Thyroid gland (tissue), 4 donors: ENCODE results near the gene BNIPL. TPM values are rescaled to one million over a fixed set of nuclear protein-coding genes. Genes with fewer than 3 reads are reported as not detected.

Experiments
- DNase-seq, 2 donors: peaks; one replicate each; pipeline ENCODE4 v3.0.0-alpha.2; 2019
- H3K27ac ChIP-seq, 3 donors: fragments of 200-600 bp; sonication (generic); 1 replicate in 2 of 3; 2 replicates in 1 of 3; pipeline ENCODE4 v1.5.1; 2016 to 2019; ENCODE audit warnings: mild to moderate bottlenecking in 1 of 3, moderate library complexity in 1 of 3
- H3K27me3 ChIP-seq: fragments of 200-600 bp; sonication (generic); one replicate; pipeline ENCODE4 v1.5.1; 2019
- H3K36me3 ChIP-seq, 2 donors: fragments of 200-600 bp; sonication (generic); one replicate each; pipeline ENCODE4 v1.5.1; 2016 to 2019
- H3K4me1 ChIP-seq, 2 donors: fragments of 200-600 bp; sonication (generic); one replicate each; pipeline ENCODE4 v1.5.1; 2017 to 2019
- H3K4me3 ChIP-seq, 3 donors: fragments of 200-600 bp; sonication (generic); replicated peaks in 1 of 3; 1 replicate in 2 of 3; 2 replicates in 1 of 3; pipeline ENCODE4 v1.5.1; 2016; ENCODE audit warnings: mild to moderate bottlenecking in 1 of 3
- H3K9me3 ChIP-seq: fragments of 200-600 bp; sonication (generic); one replicate; pipeline ENCODE4 v1.5.1; 2017
- POLR2A ChIP-seq, 2 donors: fragments of 450-650 bp; IDR thresholded peaks; one replicate each; pipeline ENCODE4 v1.6.1; 2017; ENCODE audit warnings: antibody characterized with exemption in 2 of 2, mild to moderate bottlenecking in 2 of 2, moderate library complexity in 1 of 2
- WGBS, 2 donors: methylation state at CpG; one replicate each; pipeline ENCODE4 v1.1.5; 2017; 5-methylcytosine and 5-hydroxymethylcytosine counted together
- intact Hi-C: fragments of 100-400 bp; cut with DNase I; formaldehyde crosslinking; loops from one replicate; pipeline ENCODE4 v1.15.1; 2023
- total RNA-seq, 4 donors: library from RNA; depleted of rRNA; stranded (reverse); fragments of >200 nt; gene quantifications; one replicate each; pipeline ENCODE4 v1.2.3, GENCODE V29; 2016
- TF ChIP-seq, protein P1 (sequence below), 6 experiments: fragments of 200-600 bp in 3 of 6; fragments of 450-650 bp in 3 of 6; sonication (generic) in 3 of 6; IDR thresholded peaks; one replicate each; pipeline ENCODE4 v1.5.1; 2016 to 2019; ENCODE audit warnings: antibody characterized with exemption in 6 of 6, mild to moderate bottlenecking in 2 of 6, inconsistent platforms in 1 of 6, moderate library complexity in 1 of 6

BNIPL gene
- total RNA-seq, 4 donors from 2014 or later = 4.0 to 16.8 (median 5.0) TPM

DNA sequence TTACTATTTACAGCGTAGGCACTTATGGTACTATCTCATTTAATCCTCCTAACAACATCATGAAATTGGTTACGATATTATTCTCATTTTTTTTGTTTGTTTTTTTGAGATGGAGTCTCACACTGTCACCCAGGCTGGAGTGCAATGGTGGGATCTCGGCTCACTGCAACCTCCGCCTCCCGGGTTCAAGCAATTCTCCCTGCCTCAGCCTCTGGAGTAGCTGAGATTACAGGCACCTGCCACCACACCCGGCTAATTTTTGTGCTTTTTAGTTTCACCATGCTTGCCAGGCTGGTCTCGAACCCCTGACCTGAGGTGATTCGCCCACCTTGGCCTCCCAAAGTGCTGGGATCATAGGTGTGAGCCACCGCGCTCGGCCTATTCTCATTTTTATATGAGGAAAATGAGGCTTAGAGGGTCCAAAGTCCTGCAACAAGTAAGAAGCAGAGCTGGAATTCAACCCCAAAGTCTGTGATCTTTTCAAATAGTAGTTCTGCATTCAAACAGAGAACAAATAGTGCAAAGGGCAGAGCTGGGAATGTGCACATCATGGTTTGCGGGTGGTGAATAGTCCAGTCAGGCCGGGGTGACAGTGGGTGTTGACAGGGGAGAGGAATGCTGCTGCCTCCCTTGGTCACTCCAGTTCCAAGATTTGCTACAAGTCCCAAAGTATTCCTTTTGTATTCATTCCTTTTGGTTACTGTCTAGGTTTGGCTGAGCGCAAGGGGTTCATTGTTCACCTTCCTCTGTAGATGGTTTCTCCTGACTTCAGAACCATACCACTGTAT, 23.5 kb upstream of the BNIPL start:
- H3K27ac ChIP-seq = peak overlapping the region; percentile 94 to 98 (median 96)
- TF ChIP-seq, protein P1, sequence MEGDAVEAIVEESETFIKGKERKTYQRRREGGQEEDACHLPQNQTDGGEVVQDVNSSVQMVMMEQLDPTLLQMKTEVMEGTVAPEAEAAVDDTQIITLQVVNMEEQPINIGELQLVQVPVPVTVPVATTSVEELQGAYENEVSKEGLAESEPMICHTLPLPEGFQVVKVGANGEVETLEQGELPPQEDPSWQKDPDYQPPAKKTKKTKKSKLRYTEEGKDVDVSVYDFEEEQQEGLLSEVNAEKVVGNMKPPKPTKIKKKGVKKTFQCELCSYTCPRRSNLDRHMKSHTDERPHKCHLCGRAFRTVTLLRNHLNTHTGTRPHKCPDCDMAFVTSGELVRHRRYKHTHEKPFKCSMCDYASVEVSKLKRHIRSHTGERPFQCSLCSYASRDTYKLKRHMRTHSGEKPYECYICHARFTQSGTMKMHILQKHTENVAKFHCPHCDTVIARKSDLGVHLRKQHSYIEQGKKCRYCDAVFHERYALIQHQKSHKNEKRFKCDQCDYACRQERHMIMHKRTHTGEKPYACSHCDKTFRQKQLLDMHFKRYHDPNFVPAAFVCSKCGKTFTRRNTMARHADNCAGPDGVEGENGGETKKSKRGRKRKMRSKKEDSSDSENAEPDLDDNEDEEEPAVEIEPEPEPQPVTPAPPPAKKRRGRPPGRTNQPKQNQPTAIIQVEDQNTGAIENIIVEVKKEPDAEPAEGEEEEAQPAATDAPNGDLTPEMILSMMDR (IDR thresholded peaks at IDR 0.05) = no peak
- no peak for TF ChIP-seq POLR2A (IDR thresholded peaks at IDR 0.05)
- peaks cover 49% of the 10 kb centered on the region in 2 donors for H3K4me1 ChIP-seq
- no peaks in the 10 kb centered on the region for H3K9me3 ChIP-seq
- intact Hi-C loops = no loop called here
- peak; percentile 44 to 60 for DNase-seq
- WGBS, 2 donors = 76% methylated on average over 14 of the region's 14 CpGs
- H3K36me3 ChIP-seq = peaks cover 0 to 3% of the 10 kb centered on the region in 2 donors
- H3K27me3 ChIP-seq = no peaks in the 10 kb centered on the region
- no peak overlapping the region for H3K4me3 ChIP-seq

DNA sequence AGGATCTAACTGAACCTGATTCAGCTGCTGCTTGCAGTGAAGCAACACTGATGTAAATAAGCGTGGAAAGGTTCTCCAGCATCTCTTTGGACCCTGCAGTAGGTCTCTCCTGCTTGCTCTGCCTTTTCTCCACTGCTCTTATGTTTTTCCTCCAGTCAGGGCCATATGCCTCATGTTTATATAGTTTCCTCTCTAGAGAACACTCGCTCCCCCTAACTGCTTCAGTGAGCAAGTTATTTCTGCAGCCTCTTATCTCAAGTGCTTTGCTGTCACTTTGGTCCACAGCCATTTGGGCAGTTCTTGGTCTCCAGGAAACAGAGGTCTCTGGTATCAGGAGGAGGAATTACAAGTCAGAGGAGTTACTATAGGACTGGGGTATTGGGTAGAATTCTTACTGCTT, 22.9 kb upstream of the BNIPL start:
- Histone ChIP-seq H3K4me3 (no peak overlapping the region), H3K36me3 (peaks cover 0 to 8% of the 10 kb centered on the region in 2 donors), H3K27ac (peak overlapping the region; percentile 94 to 98 (median 96)), H3K9me3 (no peaks in the 10 kb centered on the region), H3K27me3 (no peaks in the 10 kb centered on the region), H3K4me1 (peaks cover 48 to 49% of the 10 kb centered on the region in 2 donors)
- intact Hi-C loops = no loop called here
- TF ChIP-seq POLR2A (IDR thresholded peaks at IDR 0.05) = peak in 1 of 2 donors; percentile 90
- TF ChIP-seq, protein P1 (IDR thresholded peaks at IDR 0.05) = no peak
- DNase-seq = peak; percentile 84
- WGBS, 2 donors = 31 to 37% methylated on average over 2 of the region's 2 CpGs

DNA sequence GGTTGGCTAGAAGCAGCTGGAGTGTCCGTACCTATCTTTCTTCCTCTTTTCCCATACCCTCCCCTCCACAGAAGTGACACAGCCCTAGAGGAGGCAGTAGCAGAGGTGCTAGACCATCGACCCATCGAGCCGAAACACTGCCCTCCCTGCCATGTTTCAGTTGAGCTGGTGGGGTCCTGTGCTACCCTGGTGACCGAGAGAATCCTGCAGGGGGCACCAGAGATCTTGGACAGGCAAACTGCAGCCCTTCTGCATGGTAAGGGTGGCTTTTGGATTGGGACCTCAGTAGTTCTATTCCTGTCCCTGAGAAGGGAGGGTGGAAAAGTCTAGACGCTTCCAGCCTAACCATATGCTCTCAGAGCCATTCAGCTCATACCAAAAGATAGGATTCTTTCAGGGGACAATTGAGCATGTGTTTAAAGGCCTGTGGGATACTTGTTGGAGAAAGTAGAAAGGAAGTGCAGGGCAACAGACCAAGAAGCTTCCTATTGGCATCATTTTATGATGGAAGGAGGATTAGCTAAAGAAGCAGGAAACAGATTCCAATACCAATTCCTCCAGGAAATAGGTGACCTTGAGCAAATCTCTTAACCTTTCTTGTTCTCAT, 11.7 kb upstream of the BNIPL start:
- peak; percentile 81 to 84 for DNase-seq
- Histone ChIP-seq H3K27ac (peak overlapping the region; percentile 3 to 80 (median 20)), H3K36me3 (peaks cover 28 to 38% of the 10 kb centered on the region in 2 donors), H3K4me3 (no peak overlapping the region), H3K4me1 (peaks cover 10 to 29% of the 10 kb centered on the region in 2 donors), H3K27me3 (no peaks in the 10 kb centered on the region), H3K9me3 (no peaks in the 10 kb centered on the region)
- TF ChIP-seq, protein P1 (IDR thresholded peaks at IDR 0.05) = peak in 5 of 6 experiments; percentile 59 to 74 (median 67)
- TF ChIP-seq POLR2A (IDR thresholded peaks at IDR 0.05) = no peak
- 27 to 42% methylated on average over 5 to 6 of the region's 6 CpGs for WGBS, 2 donors
- intact Hi-C loops = loop anchor here (10.0 kb wide), 1 partner anchor 130 kb away; the partner anchor contains the start of gene TNFAIP8L2

DNA sequence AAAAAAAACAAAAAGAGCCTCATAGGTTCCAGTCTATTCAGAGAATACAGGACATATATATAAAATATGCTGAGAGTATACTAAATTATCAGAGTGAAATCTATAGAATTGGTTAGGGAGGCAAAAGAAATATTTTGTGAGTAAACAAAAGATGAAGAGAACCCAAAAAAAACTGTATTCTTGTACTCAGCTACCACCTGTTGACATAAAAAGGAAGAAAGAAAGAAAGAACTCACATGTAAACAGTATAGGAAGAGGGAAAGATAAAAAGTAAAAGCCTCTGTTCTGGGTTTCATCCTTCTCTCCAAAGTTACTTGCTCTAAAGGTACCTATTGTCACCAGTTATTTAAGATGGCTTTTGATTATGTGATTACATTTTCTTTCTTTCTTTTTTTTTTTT, 9.9 kb upstream of the BNIPL start:
- DNase-seq = no peak
- Histone ChIP-seq H3K36me3 (peaks cover 36 to 50% of the 10 kb centered on the region in 2 donors), H3K4me1 (peaks cover 10 to 39% of the 10 kb centered on the region in 2 donors), H3K27me3 (no peaks in the 10 kb centered on the region), H3K4me3 (no peak overlapping the region), H3K27ac (no peak overlapping the region), H3K9me3 (no peaks in the 10 kb centered on the region)
- TF ChIP-seq POLR2A (IDR thresholded peaks at IDR 0.05) = no peak
- TF ChIP-seq, protein P1 (IDR thresholded peaks at IDR 0.05) = no peak
- intact Hi-C loops = loop anchor here (10.0 kb wide), 1 partner anchor 128 kb away; the partner anchor contains the start of gene TNFAIP8L2

DNA sequence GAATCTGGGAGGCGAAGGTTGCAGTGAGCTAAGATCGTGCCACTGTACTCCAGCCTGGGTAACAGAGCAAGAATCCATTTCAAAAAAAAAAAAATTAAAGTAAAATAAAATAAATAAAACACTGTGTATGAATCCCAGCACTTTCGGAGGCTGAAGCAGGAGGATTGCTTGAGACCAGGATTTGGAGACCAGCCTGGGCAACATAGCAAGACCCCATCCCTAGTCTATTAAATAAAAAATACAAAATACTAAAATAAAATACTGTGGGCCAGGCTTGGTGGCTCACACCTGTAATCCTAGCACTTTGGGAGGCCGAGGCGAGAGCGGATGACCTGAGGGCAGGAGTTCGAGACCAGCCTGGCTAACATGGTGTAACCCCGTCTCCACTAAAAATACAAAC, 4.2 kb upstream of the BNIPL start:
- H3K36me3 ChIP-seq = peaks cover 40 to 57% of the 10 kb centered on the region in 2 donors
- DNase-seq = no peak

More for the DNA sequence above, 4.2 kb upstream of the BNIPL start:
- Histone ChIP-seq H3K4me1 (peaks cover 5 to 15% of the 10 kb centered on the region in 2 donors), H3K27ac (no peak overlapping the region), H3K9me3 (no peaks in the 10 kb centered on the region), H3K27me3 (no peaks in the 10 kb centered on the region), H3K4me3 (no peak overlapping the region)
- intact Hi-C loops = no loop called here
- 94 to 98% methylated on average over 8 of the region's 8 CpGs for WGBS, 2 donors
- no peak for TF ChIP-seq POLR2A (IDR thresholded peaks at IDR 0.05)
- TF ChIP-seq, protein P1 (IDR thresholded peaks at IDR 0.05) = no peak
